NCI-H526 treated with DMSO at 0.1 percent for 48 hours (cell line): ENCODE data around the gene COPS7B.
"Not testable (repeated sequence)": the region's sequence is repeated elsewhere in the genome, so short reads cannot be mapped to it uniquely, and the experiment has no call there.

Experiments
- DNase-seq: peaks from one replicate; lab custom pipeline; 2025; lab: John Stamatoyannopoulos, UW

The COPS7B gene

DNA sequence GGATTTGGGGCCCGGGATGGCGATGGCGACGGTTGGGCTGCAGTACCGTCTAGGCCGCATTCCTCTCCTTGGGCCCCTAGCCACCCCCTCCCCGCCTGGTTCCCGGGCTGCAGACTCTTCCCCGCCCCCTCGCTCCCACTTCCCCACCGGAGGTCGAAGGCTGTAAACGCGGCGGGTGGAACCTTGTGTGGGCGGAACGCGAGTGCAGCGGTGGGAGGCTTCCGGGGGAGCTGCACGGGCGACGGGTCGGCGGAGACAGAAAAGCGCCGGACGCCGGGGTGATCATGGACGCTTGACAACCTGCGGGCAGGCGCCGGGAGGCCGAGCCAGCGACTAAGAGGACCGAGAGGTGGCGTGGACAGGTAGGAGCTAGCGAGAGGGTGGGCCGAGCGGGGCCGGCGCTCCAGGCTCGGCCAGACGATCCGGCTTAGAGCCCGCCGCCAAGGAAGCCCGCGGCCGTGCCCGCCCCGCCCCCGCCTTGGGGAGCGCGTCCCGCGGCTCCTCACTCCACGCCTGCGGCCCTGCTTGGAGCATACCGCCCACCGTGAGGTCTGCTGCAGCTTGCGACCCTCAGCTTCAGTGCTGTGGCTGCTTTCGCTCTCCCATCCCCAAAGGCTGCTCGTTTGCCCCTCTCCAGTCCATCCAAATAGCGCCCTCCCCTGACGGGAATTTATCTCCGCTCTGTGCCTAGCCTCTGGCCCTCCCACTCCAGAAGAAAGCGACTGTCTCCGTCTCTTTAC, at the start of gene COPS7B:
Gene COPS7B (plus strand): TSS at position 269 of the 740 bp plus-strand sequence. CDS start 2,126 bp downstream, outside the sequence.
- DNase-seq = peak; percentile 69

- DNase-seq = no peak
Observed at GRCh38 chr2:231737761-231738160, 48.5 kb upstream of the COPS7B start.

DNA sequence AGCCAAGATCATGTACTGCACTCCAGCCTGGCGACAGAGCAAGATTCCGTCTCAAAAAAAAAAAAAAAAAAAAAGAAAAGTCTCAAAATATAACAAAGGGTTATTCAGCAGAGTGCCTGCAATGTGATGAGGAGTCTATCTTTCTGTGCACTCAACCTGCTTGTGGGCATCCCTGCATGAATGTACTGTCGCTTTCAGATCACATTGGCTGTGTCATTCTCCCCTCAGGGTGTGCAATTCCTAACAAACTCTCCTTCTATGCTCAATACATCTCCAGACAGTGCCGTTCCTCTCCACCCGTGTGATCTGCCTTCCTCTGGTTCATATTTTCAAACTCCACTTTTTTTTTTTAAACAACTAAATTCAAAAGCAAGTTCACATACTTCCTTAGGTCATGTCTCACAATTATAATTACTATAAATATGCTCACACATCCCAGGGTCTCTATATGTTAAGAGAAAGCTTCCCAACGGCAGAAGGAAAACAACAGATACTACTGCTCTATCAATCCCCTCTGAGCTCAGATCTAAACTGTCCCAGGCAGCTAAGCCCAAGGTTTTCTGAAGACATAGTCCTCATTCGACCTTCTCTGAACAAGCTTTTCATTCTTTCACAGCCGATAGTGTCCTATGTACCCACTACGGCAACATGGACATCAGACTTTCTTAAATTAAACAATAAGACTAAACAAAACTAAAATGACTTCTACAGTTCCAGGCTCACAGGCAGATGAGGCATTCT, 42.7 kb upstream of the COPS7B start:
- no peak for DNase-seq

GRCh38 chr2:231745303-231746038, 40.8 kb upstream of the COPS7B start:
- no peak for DNase-seq

DNA sequence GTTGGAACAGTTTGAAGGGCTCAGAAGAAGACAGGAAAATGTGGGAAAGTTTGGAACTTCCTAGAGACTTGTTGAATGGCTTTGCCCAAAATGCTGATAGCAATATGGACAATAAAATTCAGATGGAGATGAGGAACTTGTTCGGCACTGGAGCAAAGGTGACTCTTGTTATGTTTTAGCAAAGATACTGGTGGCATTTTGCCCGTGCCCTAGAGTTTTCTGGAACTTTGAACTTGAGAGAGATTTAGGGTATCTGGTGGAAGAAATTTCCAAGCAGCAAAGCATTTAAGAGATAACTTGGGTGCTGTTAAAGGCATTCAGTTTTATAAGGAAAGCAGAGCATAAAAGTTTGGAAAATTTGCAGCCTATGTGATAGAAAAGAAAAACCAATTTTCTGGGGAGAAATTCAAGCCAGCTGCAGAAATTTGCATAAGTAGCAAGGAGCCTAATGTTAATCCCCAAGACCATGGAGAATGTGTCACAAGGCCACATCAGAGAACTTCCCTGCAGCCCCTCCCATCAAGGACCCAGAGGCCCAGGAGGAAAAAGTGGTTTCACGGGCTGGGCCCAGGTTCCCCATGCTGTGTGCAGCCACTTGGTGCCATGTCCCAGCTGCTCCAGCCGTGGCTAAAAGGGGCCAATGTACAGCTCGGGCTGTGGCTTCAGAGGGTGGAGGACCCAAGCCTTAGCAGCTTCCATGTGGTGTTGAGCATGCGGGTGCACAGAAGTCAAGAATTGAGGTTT, 37.9 kb upstream of the COPS7B start:
- DNase-seq = not testable (repeated sequence)

- not testable (repeated sequence) for DNase-seq
Observed at GRCh38 chr2:231749016-231749415, 37.2 kb upstream of the COPS7B start.

DNA sequence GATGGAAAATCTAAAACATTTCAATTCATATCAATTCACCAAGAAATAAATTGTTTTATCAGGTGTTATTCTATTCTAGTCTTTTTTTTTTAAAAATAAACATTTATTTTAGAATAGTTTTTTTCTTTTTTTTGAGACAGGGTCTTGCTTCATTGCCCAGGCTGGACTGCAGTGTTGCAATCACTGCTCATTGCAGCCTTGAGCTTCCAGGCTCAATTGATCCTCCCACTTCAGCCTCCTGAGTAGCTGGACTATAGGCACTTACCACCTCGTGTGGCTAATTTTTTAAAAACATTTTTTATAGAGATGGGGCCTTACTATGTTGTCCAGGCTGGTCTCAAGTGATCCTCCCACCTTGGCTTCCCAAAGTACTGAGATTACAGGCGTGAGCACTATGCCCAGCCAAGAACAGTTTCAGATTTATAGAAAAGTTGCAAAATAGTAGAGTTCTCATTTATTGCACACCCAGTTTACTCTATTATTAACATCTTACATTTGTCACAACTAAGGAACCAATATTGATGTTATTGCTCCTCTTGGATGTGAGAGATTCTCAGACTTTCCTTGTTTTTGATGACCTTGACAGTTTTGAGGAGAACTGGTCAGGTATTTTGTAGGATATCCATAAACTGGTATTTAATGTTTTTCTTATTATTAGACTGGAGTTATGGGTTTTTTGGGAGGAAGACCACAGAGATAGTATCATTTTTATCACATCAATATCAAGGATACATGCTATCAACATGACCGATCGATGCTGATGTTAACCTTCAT, 35.0 kb upstream of the COPS7B start:
- no peak for DNase-seq

- no peak for DNase-seq
Observed at GRCh38 chr2:231752061-231752460, 34.2 kb upstream of the COPS7B start.

DNA sequence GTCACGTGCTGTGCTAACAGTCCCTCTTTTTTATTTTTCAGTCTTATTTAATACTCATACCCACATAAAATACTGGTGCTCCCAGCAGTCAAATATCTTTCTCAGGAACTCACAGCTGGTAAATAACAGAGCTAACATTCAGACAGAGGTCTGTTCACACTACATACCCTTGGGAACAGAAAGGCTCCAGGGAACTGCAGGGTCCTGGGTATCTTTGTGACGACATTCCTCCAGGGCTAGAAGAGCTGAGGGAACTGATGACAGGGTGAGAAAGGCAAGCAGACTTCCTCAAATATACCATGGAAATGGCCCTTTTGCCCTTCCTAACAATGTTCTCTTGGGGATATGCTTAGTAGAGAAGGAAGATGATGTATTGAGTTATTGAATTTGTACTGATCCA, 24.5 kb upstream of the COPS7B start:
- DNase-seq = no peak

DNA sequence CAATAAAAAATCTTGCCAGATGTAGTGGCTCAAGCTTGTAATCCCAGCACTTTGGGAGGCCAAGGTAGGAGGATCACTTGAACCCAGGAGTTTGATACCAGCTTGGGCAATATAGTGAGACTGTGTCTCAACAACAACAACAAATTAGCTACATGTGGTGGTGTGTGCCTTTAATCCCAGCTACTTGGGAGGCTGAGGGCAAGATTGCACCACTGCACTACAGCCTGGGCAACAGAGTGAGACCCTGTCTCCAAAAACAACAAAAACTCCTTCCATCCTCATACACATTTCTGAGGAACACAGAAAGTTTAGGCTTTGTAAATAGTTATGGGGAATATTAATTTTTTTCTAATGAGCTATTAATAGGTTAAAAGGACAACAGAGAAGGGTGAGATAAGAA, 22.1 kb upstream of the COPS7B start:
- no peak for DNase-seq

DNA sequence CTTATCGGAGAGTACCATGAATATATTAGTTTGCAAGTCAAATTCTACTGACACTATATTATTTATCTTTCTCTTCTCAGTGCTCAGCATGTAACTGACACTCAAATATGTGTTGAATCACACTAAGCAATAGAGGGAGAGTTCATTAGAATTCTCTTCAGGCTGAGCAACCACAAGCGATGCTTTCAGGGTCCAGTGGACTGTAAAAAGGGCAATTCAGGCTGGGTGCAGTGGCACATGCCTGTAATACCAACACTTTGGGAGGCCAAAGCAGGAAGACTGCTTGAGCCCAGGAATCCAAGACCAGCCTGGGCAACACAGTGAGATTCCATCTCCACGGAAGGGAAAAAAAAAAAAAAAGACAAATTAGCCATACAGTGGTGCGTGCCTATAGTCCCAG, 21.5 kb upstream of the COPS7B start:
- DNase-seq = peak; percentile 97

DNA sequence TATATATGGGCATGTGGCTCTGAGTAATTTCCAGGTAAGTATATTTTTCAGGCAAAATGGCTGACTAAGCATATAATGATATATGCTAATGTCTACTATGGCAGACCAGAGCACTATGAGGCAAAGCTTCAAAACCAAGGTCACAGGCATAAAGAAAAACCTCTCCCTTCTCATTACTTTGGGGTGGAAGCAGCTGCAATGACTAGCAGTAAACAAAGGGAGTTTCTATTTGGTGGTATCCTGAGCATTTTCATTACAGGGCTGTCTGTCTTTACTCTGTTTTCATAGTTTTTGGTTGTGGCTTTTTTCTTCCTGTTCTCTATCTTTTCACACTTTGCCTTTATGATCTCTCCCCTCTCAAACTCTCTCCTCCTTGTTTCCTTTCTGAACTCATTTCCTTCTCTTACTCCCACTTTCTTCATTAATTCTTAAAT, 20.7 kb upstream of the COPS7B start:
- peak; percentile 27 for DNase-seq

- DNase-seq = no peak
Observed at GRCh38 chr2:231769170-231770136, 16.8 kb upstream of the COPS7B start.

DNA sequence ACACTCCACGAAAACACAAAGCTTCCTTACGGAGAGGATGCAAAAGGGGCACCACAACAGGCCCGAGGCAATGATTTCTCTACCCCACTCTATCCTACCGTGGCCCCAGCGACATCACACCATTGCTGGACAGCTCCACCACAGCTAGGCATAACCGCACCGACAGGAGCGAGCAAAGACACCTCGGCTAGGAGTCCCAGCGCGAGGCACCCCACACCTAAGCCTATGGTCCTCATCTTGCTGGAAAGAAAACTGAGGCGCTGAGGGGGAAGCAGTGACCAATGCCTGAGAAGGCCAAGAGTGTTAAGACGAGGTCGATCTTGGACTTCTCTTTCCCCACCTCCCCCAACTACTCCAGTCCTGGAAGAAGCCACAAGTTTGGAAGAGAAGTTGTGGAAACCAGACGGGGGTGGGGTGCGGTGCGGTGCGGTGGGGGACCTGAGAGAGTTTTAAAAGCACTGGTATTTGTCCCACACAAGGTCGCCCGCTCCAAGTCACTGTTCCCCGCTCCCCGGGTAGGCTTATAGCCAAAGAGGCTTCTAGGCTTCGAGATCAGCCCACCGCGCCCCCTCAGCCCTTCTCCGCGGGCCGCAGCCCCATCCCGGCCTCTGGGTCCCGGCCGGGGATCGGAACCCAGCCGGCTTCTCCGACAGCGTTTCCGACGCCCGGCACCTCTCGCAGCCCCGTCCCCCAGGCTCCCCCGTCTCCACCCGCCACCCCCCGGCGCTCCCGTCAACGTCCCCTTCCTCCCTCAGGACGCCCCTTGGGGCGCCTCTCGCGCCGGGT, 5.9 kb upstream of the COPS7B start:
- DNase-seq = no peak

GRCh38 chr2:231780909-231781797, 5.1 kb upstream of the COPS7B start, which contains the start of gene PDE6D:
PDE6D (minus strand) TSS chr2:231781282; CDS start chr2:231781114, 168 bp downstream.
- peak; percentile 99 for DNase-seq

GRCh38 chr2:231781798-231782726, 4.2 kb upstream of the COPS7B start:
- no peak for DNase-seq

DNA sequence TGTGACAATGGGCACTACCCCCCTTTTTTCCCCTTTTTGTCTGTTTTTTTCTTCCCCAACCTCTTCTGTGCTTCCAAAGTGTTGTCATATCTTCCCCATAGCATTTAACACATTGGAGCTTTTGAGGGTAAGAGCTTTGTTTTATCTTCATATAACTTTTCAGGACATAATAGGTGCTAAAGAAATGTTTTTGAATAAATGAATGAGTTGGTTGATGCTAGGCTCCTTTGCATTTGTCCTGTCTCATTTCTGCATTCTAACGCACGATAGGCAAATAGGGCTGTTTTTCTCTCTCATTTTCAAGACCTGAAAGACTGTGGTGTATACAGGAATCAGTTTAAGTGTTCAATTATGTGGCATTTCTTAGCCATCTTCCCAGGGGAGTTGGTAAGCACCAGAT, 832 bp upstream of the COPS7B start:
- no peak for DNase-seq
